Measurements from ENCODE around the gene VAC14. TPM values are rescaled to one million over a fixed set of nuclear protein-coding genes. Genes with fewer than 3 reads are reported as not detected.

VAC14 gene
- polyA plus RNA-seq, 3 donors: 20.7 to 49.4 (median 31.1) TPM

DNA sequence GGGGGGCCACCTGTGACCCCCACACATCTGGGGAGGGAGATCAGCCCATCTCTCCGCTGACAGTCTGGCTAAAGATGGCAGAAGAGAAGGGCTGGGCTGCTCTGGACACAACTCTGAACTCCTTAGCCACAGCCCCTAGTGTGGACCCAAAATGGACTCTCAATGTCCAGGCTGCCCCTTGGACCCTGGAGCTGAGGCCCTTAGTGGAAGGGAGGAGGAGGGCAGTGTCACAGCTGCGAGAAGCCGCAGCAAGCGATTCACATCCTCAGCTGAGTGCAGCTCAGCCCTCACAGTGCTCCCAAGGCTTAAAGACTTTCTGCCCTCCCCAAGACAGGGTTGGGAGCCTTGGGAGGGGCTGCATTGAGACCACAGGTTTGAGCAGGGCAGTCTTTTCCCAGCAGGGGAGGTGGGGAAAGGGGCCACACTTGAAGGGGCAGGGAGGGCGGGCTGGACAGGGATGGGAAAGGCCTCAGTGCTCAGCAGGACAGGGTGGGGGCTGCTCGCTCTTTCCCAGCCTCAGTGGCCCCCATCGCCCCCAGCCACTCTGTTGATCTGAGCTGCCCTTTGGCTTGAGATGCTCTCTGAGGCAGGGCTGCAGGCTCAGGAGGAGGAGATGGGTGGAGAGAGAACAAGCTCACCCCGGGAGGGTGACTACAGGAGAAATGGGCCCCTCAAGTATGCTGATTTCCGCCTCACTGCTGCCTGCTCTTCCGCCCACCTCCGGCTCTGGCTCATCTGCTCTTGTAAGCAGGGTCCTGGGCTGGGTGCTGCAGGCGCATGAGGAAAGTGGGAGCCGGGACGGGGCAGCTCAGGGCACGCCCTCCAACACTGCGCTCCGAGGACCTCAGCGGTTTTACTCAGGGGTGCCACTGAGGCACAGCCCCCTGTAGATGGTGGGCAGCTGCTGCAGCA, 64.2 kb downstream of the VAC14 start:
- H3K36me3 Mint-ChIP-seq: peaks cover 58 to 78% of the 10 kb centered on the region in 2 donors
- no peak overlapping the region for H3K27ac ChIP-seq (ENCODE audit: low read depth in 1 of 2, low read length in 2 of 2)
- H3K9me3 Mint-ChIP-seq: no peaks in the 10 kb centered on the region
- WGBS (ENCODE audit: insufficient coverage): 86% methylated on average over 13 of the region's 18 CpGs
- H4K20me1 ChIP-seq (ENCODE audit: insufficient read depth, low read length): peaks cover 4% of the 10 kb centered on the region
- no peak overlapping the region for H3K4me2 ChIP-seq (replicated peaks; ENCODE audit: extremely low read depth, low read length, poor library complexity, severe bottlenecking)
- no peaks in the 10 kb centered on the region for H3K27me3 ChIP-seq (ENCODE audit: control insufficient read depth in 2 of 2, insufficient read depth in 2 of 2, low read length in 2 of 2)
- H3K36me3 ChIP-seq (replicated peaks in 1 of 2; ENCODE audit: control insufficient read depth in 1 of 2, insufficient read depth in 2 of 2, low read length in 2 of 2): peaks cover 29 to 67% of the 10 kb centered on the region in 2 donors
- no peaks in the 10 kb centered on the region for H3K9me3 ChIP-seq (replicated peaks in 1 of 2; ENCODE audit: control insufficient read depth in 1 of 2, insufficient read depth in 1 of 2, low read length in 2 of 2)
- no peak for TF ChIP-seq CTCF (IDR thresholded peaks at IDR 0.05)
- intact Hi-C loops (cut with micrococcal nuclease): no loop called here
- peak overlapping the region; percentile 36 for H3K9ac ChIP-seq (ENCODE audit: insufficient read depth, low read length, poor library complexity, severe bottlenecking)
- H2AFZ ChIP-seq (ENCODE audit: insufficient read depth, low read depth, low read length, poor library complexity, severe bottlenecking): no peak overlapping the region
- no peaks in the 10 kb centered on the region for H3K79me2 ChIP-seq (ENCODE audit: insufficient read depth, low read length)
- H3K4me3 Mint-ChIP-seq: no peak overlapping the region
- H3K27me3 Mint-ChIP-seq (ENCODE audit: low read depth in 3 of 3): peaks cover 0 to 3% (median 2%) of the 10 kb centered on the region in 3 donors
- H3K27ac Mint-ChIP-seq: no peak overlapping the region
- H3K4me3 ChIP-seq (replicated peaks in 1 of 3; ENCODE audit: low read depth in 2 of 3, low read length in 3 of 3): no peak overlapping the region
- H3K4me1 ChIP-seq (ENCODE audit: control insufficient read depth in 1 of 2, insufficient read depth in 2 of 2, low read length in 2 of 2): peaks cover 6 to 10% of the 10 kb centered on the region in 2 donors
- no peak for DNase-seq
- H3K4me1 Mint-ChIP-seq: peaks cover 17% of the 10 kb centered on the region

- Mint-ChIP-seq H3K9me3 (no peaks in the 10 kb centered on the region), H3K27me3 (ENCODE audit: low read depth in 3 of 3) (peaks cover 0 to 2% (median 0%) of the 10 kb centered on the region in 3 donors), H3K4me3 (no peak overlapping the region), H3K27ac (peak overlapping the region in 1 of 7 donors; percentile 8), H3K4me1 (peaks cover 15% of the 10 kb centered on the region), H3K36me3 (peaks cover 57 to 77% of the 10 kb centered on the region in 2 donors)
- no peaks in the 10 kb centered on the region for H3K79me2 ChIP-seq (ENCODE audit: insufficient read depth, low read length)
- WGBS (ENCODE audit: insufficient coverage): 97% methylated on average over 11 of the region's 13 CpGs
- H3K36me3 ChIP-seq (replicated peaks in 1 of 2; ENCODE audit: control insufficient read depth in 1 of 2, insufficient read depth in 2 of 2, low read length in 2 of 2): peaks cover 30 to 67% of the 10 kb centered on the region in 2 donors
- no peak for TF ChIP-seq CTCF (IDR thresholded peaks at IDR 0.05)
- H3K27me3 ChIP-seq (ENCODE audit: control insufficient read depth in 2 of 2, insufficient read depth in 2 of 2, low read length in 2 of 2): no peaks in the 10 kb centered on the region
- peaks cover 4% of the 10 kb centered on the region for H4K20me1 ChIP-seq (ENCODE audit: insufficient read depth, low read length)
- no peak overlapping the region for H3K9ac ChIP-seq (ENCODE audit: insufficient read depth, low read length, poor library complexity, severe bottlenecking)
- no peak overlapping the region for H3K4me2 ChIP-seq (replicated peaks; ENCODE audit: extremely low read depth, low read length, poor library complexity, severe bottlenecking)
- H2AFZ ChIP-seq (ENCODE audit: insufficient read depth, low read depth, low read length, poor library complexity, severe bottlenecking): no peak overlapping the region
- no peak for DNase-seq
- intact Hi-C loops (cut with micrococcal nuclease): no loop called here
- no peak overlapping the region for H3K27ac ChIP-seq (ENCODE audit: low read depth in 1 of 2, low read length in 2 of 2)
- H3K9me3 ChIP-seq (replicated peaks in 1 of 2; ENCODE audit: control insufficient read depth in 1 of 2, insufficient read depth in 1 of 2, low read length in 2 of 2): no peaks in the 10 kb centered on the region
- H3K4me1 ChIP-seq (ENCODE audit: control insufficient read depth in 1 of 2, insufficient read depth in 2 of 2, low read length in 2 of 2): peaks cover 6 to 10% of the 10 kb centered on the region in 2 donors
- H3K4me3 ChIP-seq (replicated peaks in 1 of 3; ENCODE audit: low read depth in 2 of 3, low read length in 3 of 3): no peak overlapping the region
Observed at GRCh38 chr16:70735141-70735979, 65.6 kb downstream of the VAC14 start.
